NK-92 (cell line): ENCODE measurements around the gene HBP1.
"Not testable (repeated sequence)": the region's sequence is repeated elsewhere in the genome, so short reads cannot be mapped to it uniquely, and the experiment has no call there.

Experiments
- DNase-seq: peaks from one replicate; lab custom pipeline; 2025; ENCODE audit not compliant: unreplicated experiment; lab: John Stamatoyannopoulos, UW

HBP1 gene

DNA sequence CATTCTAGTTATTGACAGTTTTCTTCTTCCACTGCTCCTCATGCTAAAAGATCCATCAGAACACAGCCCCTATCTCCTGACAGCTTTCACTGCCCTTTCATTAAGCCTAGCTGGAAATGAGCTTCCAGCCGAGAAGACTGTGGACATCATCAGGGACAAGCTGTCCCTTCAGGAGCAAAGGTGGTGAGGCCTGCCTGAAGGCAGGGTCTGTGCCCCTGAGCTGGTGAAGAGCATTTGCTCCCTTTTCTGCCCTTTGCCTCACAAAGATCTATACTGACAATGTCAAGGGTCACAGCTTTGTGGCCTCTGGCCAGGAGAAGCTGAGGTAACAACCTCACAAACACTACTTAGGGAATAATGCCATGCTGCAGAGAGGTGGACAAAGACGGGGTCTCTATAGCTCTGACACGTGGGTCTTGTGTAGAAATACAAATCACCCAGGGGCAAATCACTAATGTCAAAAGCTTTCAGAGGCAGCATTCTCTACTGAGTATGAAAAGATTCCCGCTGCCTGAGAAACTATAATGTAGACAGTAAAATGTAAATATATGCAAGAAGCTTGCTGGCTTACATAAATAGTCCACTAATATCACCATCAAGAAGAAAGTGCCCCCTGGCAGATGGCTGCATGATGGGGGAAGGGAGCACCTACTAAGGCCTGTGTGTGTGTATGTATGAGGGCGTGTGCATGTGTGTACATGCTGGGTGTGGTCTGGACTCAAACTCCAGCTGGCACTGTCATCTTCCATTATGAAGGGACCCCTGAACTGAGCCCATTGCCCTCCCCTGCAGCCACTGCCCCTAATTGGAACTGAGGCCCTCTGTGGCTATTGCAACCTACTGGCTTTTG lies 55.8 kb downstream of the HBP1 start:
- DNase-seq, result no peak

DNA sequence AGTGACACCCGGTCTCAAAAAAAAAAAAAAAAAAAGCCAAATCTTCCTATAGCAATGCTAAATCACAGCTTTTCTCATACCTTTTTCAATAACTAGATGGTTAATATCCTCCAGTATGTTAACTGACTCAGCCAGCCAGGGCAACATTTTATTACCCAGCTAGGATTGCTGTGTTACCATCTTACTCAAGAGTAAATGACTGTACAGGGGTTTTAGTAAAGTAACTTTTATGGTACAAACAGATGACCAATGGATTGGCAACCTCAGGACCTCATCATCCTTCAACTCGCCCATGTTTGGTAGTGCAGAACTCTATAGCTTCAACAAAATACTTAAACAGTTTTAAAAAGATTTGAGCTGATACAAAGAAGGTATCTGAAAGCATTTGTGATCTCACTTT lies 59.5 kb downstream of the HBP1 start:
- no peak for DNase-seq

DNA sequence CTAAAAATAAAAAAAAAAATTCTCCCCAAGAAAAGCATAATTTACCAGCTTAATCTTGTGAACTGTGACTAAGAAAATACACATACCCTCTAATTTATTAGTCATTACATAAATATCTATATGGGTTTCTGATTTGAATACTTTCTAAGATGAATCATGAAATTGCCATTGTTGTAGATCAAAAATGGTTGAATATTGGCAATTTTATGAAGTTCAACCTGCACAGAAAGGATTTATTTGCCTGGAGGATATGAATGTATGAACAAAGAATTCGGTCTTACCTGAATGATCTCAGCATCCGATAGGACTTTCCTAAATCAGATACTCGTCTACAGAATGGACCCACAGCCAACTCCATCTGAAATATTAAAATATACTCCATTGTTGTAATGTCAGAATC lies 61.5 kb downstream of the HBP1 start:
- no peak for DNase-seq

DNA sequence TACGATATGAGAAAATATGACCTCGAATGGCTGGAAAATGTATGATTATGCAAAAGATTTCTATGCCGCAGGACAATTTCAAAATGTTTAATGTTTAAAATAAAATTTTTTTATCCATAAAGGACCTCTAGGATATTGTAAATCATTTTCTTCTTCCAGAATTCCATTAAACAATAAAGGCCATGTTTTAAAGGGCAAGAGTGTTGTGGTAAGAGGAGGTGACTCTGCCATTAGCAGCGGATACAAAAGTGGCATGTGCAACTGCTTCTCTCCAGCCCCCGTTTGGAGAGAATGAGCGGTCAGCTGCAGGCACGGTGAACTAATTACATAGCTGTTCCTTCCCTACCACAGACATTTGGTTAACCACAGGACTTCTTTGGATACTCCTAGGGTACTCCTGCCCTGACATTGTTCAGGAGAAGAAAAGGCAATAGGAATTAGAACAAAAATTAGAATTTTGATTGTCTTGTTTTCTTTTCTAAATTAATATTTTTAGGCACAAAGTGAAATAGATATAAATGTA lies 63.8 kb downstream of the HBP1 start:
- no peak for DNase-seq

DNA sequence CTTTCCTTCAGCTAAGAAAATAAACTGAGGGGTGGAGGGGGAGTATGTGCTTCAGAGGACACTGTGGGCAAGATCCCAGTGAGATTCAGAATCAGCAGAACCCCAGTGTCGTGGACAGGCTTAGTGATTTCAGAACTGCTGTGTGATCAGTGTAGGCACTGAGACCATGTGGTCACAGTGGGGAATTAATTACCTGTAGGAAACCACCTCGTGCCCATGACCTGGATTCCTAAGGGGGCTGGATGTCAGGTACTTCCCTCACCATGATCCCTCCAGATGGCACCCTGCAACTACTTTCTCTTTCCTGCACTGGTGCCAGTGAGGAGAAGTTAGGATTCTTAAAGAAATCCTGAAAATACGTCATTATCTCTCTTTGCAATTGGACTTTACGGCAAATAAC lies 64.4 kb downstream of the HBP1 start:
- no peak for DNase-seq

DNA sequence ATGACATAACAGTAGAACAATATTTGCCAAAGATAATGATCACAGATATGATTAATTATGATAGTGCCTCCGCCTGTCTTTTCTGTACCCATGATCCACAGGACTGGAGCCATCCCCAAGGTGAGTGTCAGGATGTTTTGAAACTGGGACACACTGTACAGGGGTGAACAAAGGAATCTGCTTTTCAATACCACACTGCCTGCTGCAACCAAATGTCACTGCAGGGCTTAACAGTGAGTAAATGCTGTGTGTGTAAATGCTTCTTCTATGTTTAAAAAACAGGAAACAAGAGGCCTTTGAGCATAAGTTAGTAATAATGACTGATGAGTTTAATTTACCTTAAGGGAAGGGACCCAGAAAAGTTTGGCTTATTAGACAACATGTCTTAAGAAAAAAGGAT lies 65.2 kb downstream of the HBP1 start:
- DNase-seq, result no peak

DNA sequence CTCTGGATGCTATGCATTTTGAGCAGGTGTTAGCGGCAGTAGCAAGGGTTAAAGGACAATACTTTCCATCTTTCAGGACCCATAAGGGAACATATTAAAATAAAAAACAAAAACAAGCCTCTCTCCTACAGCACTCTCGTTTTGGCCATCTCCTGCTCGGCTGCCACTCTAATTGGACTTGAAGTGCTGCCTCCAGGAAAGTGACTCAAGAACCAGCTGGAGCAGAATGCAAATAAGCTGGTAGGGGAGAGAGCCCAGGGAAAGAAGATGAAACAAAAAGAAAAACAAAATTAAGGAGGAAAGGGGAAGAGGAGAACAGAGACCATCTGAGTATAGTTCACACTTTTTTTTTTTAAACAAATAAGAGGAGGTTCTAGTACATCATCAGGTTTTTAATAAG lies 65.6 kb downstream of the HBP1 start:
- DNase-seq, result no peak

DNA sequence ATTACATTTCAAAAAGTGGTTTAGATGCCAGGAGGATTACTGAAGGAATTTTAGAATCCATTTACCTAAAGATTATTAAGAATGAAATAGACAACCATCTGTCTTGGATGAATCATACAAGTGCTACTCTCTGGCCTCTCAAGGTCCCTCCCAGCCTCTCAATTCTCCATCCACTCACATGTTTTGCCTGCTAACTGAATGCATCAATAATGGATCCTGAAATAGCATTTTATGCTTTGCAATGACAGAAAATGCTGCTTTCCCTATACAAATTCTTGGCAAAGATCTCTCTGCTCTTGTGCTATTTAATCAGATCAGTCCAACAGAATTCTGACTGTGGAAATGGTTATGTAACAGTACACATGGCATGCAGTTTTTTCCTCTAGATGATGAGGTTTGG lies 68.1 kb downstream of the HBP1 start:
- no peak for DNase-seq

DNA sequence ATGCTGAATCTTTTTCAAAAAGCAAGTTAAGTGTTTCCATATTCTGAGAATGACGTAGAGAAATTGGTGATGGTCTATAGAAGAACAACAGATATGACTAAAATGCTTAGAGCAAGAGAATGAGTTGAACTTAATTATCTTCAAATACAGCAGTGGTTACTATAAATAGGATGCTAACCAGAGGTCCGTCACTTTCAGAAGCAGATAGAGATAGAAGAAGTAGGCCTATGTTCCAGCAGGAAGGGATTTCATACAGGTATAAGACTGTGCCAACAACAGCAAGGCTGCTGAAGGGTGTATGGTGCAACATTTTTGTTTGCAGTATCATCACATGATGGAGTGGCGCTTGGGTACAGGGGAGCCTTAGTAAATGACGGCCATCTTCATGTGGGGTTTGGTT lies 68.6 kb downstream of the HBP1 start:
- DNase-seq, result no peak

DNA sequence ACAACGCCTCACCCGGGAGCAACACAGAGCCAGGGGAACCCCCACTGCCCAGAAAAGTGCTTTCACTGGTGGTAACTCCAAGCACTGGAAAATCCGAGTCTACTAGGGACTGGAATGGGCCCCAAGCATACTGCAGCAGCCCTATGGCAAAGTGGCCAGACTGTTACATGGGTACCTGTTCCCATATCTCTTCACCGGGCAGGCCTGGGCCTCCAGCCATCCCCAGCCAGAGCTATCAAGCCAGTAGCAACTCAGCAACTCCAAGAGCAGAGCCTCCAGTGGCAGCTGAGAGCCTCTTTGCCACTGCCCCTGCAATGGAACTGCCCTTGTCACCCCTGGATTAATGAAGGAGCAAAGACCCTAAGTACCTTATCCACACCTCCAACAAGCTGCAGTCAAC lies 73.5 kb downstream of the HBP1 start:
- no peak for DNase-seq

DNA sequence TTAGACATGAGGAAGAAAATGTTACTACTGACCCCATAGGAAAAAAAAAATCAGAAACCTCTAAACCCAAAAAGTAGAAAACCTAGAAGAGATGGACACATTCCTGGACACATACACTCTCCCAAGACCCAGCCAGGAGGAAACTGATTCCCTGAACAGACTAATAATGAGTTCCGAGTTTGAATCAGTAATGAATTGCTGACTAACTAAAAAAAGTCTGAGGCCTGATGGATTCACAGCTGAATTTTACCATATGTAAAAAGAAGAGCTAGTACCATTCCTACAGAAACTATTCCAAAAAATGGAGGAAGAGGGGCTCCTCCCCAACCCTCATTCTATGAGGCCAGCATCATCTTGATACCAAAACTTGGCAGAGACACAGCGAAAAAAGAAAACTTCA lies 75.8 kb downstream of the HBP1 start:
- no peak for DNase-seq

DNA sequence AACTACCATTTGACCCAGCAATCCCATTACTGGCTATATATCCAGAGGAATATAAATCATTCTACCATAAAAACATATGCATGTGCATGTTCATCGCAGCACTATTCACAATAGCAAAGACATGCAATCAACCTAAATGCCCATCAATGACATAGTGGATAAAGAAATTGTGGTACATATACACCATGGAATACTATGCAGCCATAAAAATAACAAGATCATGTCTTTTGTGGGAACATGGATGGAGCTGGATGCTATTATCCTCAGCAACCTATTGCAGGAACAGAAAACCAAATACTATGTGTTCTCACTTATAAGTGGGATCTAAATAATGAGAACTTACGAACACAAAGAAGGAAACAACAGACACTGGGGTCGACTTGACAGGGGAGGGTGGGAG lies 78.0 kb downstream of the HBP1 start:
- DNase-seq, result not testable (repeated sequence)

DNA sequence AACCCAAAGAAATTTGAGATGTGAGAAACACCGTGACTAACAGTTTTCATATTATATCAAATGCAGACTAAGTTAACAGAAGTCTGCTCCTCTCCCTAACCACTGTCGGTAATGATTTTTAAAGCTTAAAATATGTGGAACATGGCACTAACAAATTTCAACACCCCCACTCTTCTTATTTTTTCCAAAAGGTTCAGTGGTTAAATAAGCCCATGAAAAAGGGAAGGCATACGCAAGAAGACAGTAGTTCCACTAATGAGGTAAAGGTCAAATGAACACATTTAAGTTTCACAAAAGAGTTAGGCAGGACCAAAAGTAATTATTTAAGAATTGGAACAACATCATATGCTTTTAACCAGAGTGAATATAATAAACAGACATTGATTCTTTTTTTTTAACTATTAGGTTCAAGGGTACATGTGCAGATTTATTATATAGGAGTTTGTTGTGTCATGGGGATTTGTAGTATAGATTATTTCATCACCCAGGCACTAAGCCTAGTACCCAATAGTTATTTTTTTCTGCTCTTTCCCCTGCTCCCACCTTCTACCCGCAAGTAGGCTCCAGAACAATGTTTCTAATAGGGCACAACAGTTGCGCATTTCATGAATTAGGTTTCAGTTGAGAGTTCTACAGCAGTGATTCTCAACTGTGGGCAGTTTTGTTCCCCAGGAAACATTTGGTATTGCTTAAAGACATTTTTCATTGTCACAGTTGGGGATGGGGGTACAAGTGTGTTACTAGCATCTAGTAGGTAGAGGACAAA lies 79.9 kb downstream of the HBP1 start:
- DNase-seq, result no peak

DNA sequence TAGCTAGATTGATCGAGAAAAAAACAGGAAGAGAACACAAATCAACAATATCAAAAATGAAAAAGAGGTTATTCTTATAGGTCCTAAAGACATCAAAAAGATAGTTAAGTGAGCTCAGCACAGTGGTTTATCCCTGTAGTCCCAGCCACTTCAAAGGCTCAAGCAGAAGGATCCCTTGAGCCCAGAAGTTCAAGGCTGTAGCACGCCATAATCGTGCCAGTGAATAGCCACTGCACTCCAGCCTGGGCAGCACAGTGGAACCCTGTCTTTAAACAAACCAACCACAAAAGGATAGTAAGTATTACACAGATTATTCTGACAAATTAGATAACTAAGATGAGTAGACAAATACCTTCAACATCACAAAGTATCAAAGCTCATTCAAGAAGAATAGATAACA lies 83.2 kb downstream of the HBP1 start:
- DNase-seq, result no peak
